Breast epithelium (tissue), 3 donors: ENCODE results near the gene ABRAXAS1.

ENCODE experiments used
- CTCF ChIP-seq, 3 donors: fragments of 450-650 bp; IDR thresholded peaks; one replicate each; pipeline ENCODE4 v1.5.1; 2016 to 2017; ENCODE audit warnings: antibody characterized with exemption in 3 of 3, mild to moderate bottlenecking in 3 of 3, moderate library complexity in 3 of 3
- POLR2A ChIP-seq: fragments of 450-650 bp; IDR thresholded peaks from one replicate; pipeline ENCODE4 v1.6.1; 2016; ENCODE audit warnings: antibody characterized with exemption, mild to moderate bottlenecking, moderate library complexity
- POLR2AphosphoS5 ChIP-seq, 3 donors: sonication (generic); formaldehyde crosslinking; IDR thresholded peaks; one replicate each; pipeline ENCODE4 v1.6.1; 2017; ENCODE audit warnings: antibody characterized with exemption in 3 of 3

- TF ChIP-seq POLR2AphosphoS5 (IDR thresholded peaks at IDR 0.05) (no peak), POLR2A (no peak), CTCF (IDR thresholded peaks at IDR 0.05) (no peak)
Observed at GRCh38 chr4:83418211-83418610, 66.7 kb downstream of the ABRAXAS1 start.
